Measurements from ENCODE around the gene KRT8.
"Not testable (repeated sequence)": the region's sequence is repeated elsewhere in the genome, so short reads cannot be mapped to it uniquely, and the experiment has no call there.

The KRT8 gene

DNA sequence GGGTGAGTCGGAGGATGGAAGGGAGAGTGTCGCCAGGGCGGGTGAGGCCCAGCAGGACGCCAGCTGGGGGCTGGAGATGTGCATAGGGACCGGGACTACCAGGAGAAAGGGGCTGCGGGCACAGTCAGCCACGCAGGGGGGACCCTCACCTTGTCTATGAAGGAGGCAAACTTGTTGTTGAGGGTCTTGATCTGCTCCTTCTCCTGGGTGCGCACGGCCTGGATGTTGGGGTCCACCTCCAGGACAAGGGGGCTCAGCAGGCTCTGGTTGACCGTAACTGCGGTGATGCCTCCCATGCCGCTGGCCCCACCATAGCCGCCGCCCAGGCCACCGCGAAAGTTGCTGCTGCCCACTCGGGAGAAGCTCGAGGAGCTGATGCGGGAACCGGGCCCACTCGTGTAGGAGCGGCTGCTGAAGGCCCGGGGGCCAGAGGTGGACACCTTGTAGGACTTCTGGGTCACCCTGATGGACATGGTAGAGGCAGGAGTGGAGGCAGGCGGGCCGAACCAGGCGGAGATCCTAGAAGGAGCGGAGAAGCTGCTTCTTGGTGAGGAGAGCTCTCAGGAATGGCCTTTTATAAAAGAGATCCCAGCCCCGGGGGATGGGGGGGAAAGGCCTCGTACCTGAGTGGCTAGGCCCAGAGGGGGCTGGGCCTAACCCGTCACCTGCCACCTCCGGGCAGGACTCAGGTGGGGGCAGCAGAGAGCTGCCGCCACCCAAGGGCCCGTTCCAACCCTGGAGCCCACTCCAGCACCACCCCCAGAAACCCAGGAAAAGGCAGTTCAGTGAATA lies at the start of gene KRT8:
KRT8 (minus strand) TSS at position 568 of the 792 bp plus-strand sequence; CDS start at position 473, 95 bp downstream.
- not testable (repeated sequence) for DNase-seq (ENCODE audit: low read depth in 2 of 2)

DNA sequence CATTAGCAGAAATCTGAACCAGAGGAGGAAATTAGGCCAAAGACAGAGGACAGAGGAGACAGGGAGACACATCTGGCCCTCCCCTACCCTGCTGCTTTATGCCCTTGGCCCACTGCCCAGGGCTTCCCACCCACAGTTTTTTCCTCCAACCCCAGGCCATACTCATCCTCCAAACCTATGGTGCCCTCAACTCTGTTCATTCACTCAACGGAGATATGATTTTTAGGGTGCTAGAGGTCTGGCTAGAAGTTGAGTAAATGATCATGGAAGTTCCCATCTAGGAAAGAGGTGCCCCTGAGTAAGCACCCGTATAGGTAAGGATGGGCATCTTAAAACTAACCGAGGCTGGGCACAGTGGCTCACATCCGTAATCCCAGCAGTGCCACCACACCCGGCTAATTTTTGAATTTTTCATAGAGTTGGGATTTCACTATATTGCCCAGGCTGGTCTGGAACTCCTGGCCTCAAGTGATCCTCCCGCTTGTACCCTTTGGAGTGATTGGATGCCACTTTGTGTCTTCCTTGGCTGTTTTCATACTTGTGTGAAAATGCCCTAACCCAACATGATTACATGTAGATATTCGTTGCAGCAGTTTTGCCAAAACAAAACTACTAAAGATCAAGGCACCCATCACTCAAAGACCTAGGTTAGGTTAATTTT lies 48.4 kb upstream of the KRT8 start:
- DNase-seq (ENCODE audit: low read depth in 2 of 2) = no peak

DNA sequence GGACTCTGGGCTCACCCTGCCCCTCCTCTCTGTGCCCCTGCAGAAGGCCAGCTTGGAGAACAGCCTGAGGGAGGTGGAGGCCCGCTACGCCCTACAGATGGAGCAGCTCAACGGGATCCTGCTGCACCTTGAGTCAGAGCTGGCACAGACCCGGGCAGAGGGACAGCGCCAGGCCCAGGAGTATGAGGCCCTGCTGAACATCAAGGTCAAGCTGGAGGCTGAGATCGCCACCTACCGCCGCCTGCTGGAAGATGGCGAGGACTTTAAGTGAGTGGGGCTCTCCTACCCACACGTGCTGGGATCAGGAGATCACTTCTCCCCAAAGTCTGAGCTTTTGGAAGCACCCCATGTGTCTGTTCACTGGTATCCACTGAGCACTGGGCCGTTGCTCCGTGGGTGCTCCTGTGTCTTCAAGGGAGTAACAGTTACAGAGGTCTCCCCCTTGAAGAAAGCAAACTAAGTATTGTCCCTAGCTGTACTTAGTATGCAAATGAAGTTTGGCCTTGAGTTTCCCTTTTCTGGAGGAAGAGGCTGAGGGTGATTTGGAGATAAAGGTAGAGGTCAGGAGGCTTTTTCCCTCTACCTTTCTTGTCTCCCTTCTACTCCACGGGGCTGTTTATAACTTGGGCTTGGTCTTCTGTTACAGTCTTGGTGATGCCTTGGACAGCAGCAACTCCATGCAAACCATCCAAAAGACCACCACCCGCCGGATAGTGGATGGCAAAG lies 47.4 kb upstream of the KRT8 start:
- DNase-seq (ENCODE audit: low read depth in 2 of 2) = no peak

DNA sequence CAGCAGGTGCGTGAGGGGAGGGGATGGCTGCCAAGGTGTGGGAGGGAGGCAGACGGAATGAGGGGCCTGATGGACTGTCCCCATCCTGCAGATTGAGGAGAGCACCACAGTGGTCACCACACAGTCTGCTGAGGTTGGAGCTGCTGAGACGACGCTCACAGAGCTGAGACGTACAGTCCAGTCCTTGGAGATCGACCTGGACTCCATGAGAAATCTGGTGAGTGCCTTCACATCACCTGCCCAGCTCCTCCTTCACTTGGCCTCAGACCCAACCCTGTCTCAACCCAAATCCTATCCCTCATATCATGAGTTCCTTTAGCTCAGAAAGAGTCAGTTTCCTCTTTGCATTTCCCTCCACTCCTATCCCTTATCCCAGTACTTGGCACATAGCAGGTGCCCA lies 46.8 kb upstream of the KRT8 start:
- DNase-seq (ENCODE audit: low read depth in 2 of 2) = no peak

DNA sequence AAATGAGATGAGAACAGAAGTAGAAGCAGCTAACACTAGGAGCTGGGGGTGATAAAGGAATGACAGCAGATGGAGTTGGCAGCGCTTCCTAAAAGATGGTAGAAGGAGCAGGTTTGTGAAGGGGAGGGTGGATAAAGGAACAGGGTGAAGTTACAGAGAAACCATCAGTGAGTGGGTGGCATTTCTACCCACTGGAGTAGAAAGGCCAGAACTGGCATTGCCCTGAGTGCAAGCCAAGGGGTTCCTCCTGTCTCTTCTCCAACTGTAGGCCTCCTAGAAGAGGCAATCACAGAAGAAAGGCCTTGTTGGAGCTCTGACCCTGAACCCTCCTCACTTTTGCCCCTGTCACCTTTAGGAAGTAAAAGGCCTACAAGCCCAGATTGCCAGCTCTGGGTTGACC lies 46.2 kb upstream of the KRT8 start:
- DNase-seq (ENCODE audit: low read depth in 2 of 2) = no peak

DNA sequence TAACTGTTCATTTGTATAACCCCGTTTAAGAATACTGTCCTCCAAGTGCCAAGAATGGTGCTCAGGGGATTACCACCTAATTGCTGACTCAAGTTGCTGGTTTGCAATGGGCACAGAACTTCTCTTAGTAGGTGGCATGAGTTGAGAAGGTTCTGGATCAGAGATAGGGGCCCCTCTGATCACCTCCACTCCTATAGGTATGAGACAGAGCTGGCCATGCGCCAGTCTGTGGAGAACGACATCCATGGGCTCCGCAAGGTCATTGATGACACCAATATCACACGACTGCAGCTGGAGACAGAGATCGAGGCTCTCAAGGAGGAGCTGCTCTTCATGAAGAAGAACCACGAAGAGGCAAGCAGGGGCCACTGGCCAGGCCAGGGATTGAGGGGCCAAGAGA lies 45.7 kb upstream of the KRT8 start:
- no peak for DNase-seq (ENCODE audit: low read depth in 2 of 2)

DNA sequence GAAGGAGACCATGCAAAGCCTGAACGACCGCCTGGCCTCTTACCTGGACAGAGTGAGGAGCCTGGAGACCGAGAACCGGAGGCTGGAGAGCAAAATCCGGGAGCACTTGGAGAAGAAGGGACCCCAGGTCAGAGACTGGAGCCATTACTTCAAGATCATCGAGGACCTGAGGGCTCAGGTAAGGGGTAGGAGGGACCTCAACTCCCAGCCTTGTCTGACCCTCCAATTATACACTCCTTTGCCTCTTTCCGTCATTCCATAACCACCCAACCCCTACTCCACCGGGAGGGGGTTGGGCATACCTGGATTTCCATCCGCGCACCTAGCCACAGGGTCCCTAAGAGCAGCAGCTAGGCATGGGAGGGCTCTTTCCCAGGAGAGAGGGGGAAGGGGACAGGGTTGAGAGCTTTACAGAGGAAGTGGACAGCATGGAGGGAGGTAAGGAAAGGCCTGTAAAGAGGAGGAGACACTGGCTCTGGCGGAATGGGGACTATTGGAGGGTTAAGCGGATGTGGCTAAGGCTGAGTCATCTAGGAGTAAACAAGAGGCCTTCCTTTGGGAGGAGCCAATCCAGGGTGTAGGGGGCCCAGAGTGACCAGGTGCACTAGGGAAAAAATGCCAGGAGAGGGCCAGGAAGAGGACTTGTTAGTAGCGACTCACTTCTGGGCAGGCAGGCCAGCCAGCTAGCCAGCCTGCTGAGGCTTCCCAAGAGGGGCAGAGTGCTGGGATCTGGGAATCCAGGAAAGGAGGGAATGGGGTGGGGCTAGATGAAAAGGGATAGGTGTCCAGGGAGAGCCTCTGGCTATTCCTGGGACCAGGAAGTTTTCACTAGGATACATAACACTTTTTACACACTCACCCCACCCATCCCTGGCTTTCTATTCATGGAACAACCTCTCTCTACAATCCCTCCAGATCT lies 44.8 kb upstream of the KRT8 start:
- no peak for DNase-seq (ENCODE audit: low read depth in 2 of 2)

DNA sequence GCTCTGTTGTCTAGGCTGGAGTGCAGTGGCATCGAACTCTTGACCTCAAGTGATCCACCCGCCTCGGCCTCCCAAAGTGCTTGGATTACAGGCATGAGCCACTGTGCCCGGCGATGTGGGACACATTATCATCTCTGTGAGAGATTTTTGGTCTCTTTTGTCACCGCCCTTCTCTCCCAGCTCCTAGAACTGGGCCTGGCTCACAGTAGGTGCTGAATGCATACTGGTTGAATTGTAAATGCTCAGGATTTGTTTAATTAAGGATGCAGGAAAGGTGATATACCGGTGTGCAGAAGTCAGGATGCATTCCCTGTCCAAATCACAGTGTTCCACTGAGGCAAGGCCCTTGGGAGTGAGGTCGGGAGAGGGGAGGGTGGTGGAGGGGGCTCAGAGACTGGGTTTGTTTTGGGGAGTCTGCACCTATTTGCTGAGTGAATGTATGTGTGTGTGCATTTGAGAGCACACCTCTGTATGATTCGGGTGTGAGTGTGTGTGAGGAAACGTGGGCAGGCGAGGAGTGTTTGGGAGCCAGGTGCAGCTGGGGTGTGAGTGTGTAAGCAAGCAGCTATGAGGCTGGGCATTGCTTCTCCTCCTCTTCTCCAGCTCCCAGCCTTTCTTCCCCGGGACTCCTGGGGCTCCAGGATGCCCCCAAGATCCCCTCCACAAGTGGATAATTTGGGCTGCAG lies 43.0 kb upstream of the KRT8 start:
- DNase-seq (ENCODE audit: low read depth in 2 of 2) = no peak

DNA sequence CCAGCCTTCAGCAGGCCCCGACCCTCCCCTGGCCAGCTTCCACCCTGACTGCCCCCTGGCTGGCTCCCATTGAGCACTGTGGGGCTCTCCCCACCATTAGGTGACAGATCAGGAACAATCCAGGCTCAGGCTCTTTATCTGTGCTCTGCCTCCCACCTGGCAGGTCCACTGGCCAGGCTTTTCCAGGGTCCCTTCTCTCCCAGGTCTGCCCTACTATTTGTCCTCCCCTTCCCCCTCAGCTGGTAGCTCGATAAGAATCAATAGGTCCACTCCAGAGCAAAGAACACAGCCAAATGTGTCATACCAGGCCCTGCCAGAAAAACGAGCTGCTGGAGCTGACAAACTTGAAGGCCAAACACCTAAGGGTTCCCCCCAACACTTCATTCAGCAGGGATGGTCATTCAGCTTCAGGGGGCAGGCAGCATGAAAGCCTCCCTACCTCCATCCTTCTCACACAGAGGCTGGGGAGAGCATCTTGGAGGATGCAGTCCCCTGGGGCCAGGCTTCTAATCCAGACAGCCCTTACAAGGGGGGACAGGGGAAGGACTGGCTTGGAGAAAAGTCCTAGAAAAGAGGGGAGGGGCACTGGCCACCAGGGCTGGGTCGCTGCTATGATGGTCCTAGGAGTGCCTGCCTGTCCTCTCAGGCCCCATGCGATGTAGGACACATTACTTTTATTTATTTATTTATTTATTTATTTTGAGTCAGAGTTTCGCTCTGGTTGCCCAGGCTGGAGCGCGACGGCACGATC lies 42.1 kb upstream of the KRT8 start:
- DNase-seq (ENCODE audit: low read depth in 2 of 2) = no peak

DNA sequence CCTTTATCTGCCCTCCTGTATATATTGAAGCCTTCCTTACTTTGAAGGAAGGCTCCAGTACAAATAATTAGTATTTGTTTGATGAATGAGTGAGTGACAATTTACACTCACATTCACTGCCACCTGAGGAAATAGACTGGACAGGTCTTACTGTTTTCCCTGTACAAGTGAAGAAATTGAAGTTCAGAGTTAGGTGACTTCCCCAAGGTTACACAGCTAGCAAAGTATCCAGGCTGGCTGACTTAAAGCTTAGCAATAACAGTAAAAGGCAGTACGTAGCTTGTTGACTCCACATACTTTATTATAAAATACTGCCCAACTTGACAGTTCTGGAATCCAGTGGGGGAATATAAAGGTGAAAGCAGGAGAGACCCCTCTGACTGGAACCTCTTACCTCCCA lies 41.5 kb upstream of the KRT8 start:
- DNase-seq (ENCODE audit: low read depth in 2 of 2) = no peak

DNA sequence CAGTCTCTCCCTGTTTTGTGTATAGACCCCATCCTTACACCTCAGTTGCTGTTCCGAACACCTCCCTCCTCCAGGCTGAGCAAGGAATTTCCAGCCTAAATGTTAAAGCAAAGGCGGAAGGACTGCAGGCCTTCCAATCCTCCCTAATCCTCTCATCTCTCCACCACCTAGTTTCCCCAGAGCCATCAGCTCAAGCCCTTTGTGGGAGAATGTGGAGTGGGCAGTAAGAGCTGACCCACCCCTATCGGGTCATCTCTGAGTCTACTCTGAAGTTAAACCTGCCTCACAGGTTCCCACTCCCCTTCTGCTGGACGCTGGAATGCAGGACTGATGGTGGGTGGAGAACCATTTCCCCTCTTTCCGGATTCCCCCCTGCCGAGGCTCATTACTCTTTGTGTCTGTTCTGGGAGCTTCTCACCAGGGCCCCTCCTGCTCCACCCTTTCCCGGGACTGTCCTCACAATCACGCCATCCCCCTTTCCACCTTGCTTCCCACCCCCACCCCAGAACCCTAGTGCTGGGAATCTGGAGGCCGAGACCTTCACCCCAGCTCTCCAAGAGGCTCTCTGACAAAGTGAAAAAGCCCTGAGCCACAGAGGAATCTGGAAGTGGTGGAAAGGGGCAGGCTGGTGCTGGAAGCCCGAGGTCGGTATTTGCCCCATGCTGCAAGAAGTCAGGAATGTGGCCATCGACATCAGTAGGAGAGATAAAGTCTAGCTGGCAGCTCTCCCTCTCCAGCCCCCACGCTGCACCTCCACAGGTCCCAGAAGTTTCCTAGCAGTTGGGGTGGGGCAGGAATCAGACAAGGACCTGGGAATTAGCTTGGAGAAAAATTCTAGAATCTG lies 40.7 kb upstream of the KRT8 start:
- DNase-seq (ENCODE audit: low read depth in 2 of 2) = no peak

DNA sequence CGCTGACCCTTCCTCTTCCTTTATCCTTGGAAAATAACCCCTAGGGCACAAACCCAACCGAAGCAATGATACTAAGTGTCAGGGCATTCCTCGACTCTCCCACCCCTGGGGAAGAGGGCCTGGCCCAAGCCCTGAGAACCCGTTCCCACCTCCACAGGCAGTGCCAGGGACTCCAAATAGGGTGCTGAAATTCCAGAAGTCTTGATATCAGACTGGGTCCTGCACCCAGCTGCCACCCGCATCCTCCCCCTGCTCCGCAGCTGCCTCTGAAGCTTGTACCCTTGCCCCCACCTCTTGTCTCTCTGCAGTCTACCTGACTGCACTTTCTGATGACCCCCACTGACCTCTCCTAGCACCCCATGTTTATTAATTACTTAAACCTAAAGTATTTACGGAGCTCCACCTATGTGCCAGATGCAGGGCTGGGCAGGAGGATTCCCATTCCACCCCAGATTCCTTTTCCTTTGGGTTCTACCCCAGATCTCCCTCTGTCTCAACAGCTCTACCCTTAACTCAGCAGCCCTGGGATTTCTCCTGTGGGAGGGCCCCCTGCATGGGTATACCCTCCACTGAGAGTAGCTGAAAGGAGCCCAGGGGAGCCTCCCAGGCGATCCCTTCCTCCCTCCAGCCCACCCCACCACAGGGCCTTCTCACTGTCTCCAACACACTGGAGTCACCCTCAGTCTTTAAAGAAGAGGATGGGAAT lies 40.0 kb upstream of the KRT8 start:
- no peak for DNase-seq (ENCODE audit: low read depth in 2 of 2)

DNA sequence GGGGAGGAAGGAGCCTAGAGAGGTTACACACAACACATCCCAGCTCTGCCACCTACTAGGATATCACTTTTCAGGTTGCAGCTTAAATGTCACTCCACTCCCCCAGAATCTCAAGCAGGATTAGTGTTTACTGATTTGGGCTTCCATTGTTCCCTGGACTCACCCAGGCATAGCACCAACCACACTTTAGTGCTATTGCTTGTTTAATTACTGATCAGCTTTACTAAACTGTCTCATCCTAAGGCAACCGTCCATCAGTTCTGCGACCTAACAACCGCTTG lies 38.0 kb upstream of the KRT8 start:
- DNase-seq (ENCODE audit: low read depth in 2 of 2) = no peak

DNA sequence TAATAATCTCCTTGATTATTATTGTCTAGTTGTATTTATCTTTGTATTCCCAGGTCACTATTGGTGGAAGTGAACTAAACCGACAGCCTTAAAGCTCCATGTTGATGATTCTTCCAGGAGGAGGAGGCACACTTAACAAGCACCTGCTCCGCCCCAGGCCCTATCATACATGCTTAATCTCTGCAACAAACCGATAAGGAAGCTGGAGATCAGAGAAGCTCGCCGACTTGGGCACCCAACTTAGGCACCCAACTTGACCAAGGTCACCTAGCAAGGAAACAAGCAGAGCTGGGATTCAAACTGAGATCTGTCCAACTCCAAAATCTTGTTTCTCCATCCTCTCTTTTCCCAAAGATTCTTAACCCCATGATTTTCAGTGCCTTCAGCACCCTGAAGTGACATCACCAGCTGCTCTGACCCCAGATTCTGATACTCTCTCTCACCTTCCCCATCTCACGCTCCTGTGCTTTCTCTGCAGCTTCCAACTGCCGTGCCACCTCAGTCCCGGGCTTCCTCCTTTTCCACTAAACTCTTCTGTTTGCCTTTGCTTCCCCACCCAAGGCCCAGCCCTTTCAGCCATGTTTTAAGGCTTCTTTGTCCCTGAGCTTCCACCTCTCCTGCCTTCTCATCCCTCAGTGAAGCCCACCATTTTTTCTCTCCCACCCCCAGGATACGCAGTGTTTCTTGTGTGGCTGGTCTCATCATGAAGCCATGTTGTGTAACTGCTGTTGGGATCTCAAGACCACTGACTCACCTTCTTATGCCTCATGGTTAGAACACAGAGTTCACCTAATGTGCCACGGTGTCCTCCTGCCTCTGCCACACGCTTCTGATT lies 37.4 kb upstream of the KRT8 start:
- DNase-seq (ENCODE audit: low read depth in 2 of 2) = no peak

DNA sequence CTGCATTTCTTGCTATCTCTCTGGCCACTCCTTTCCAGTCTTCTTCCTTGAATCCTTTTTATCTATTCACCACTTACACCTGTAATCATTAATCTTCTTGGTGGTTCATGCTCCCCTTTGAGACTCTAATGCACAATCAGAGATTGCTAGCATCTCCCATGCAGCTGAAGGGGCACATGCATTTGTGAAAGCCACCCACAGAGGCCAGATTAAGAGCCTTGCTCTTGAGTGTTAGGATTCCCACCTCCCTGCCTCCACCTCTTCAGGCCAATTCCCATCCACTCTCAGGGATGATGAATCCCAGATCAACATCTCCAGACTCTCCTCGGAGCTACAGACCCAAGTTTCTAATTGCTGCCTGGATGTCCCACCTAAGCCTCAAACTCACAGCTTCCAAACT lies 24.7 kb upstream of the KRT8 start:
- DNase-seq (ENCODE audit: low read depth in 2 of 2) = no peak

DNA sequence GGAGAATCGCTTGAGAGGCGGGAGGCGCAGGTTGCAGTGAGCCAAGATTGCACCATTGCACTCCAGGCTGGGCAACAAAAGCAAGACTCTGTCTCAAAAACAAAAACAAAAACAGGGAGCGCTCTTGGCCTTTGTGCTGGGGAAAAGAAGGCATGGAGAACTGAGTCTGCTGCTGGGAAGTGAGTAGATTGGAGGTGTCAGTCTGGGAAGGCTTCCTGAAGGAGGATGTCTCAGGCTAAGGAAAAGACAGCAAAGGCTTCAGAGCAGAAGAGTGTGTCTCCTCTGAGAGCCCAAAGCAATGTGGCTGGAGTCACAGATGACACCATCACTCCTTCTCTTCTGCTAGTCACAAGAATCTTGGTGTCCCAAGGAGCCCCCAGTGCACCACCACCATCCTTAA lies 23.1 kb upstream of the KRT8 start:
- no peak for DNase-seq (ENCODE audit: low read depth in 2 of 2)

DNA sequence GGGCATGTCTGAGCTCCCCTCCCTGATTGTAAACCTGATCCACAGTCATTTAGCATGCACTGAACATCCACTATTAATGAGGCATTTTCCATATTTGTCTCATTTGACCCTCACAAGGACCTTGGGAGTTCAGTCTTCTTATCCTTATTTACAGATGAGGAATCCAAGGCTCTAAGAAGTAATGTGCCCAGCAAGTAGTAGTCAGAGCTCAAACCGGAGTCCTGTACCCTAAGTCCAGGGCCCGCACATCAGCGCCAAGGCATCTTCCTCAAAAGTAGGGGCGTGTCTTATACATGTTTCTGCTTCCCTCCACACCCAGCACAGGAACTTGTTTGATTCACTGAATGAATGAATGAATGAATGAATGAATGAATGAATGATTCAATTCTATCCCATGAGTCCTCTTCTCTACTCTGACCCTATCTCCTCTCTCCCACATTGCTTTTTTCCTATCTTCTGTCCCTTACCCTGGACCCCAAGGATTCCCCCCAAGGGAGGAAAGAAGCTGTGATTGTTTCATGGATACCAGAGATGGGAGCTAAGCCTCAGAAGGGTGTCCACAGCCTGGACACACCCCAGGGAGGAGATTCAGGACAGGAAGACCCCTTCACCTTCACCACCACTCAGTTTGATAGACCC lies 21.8 kb upstream of the KRT8 start:
- no peak for DNase-seq (ENCODE audit: low read depth in 2 of 2)

All from stimulated activated CD4-positive, alpha-beta T cell treated with anti-CD3 and anti-CD28 coated beads, Interleukin-15, amount 100 ng/mL, for 48 hours (primary cell).